NT2/D1 (cell line): Measurements from ENCODE around the gene MYL9.
A peak's percentile ranks its signal among the peaks of the same experiment; 100 is the strongest.

ENCODE experiments used
- DNase-seq: peaks from one replicate; pipeline ENCODE4 v3.0.0-alpha.2; 2011; ENCODE audit warnings: low read depth, low spot score
- H3K27me3 ChIP-seq: 2 replicates; pipeline ENCODE4 v1.6.0; 2011; ENCODE audit warnings: mild to moderate bottlenecking; ENCODE audit not compliant: insufficient read length, insufficient read depth
- H3K36me3 ChIP-seq: 2 replicates; pipeline ENCODE4 v1.6.1; 2011; ENCODE audit warnings: mild to moderate bottlenecking, low read length, mixed read lengths; ENCODE audit not compliant: insufficient read depth, insufficient read length
- H3K4me1 ChIP-seq: 2 replicates; pipeline ENCODE4 v1.5.1; 2011; ENCODE audit not compliant: insufficient read depth, insufficient read length
- H3K4me3 ChIP-seq: 2 replicates; pipeline ENCODE4 v1.5.1; 2011; ENCODE audit warnings: low read depth; ENCODE audit not compliant: insufficient read length
- H3K9ac ChIP-seq: 2 replicates; pipeline ENCODE4 v1.6.0; 2011; ENCODE audit warnings: low read depth; ENCODE audit not compliant: insufficient read length
- H3K9me3 ChIP-seq: 2 replicates; pipeline ENCODE4 v1.5.1; 2011; ENCODE audit warnings: mild to moderate bottlenecking, low read length; ENCODE audit not compliant: insufficient read depth
- SUZ12 ChIP-seq: IDR thresholded peaks from 2 replicates; pipeline ENCODE4 v1.6.1; 2011; ENCODE audit not compliant: insufficient read length, insufficient read depth; ENCODE audit errors: extremely low read depth
- YY1 ChIP-seq: IDR thresholded peaks from 2 replicates; pipeline ENCODE4 v1.6.1; 2011; ENCODE audit not compliant: insufficient read length, insufficient read depth
- ZNF274 ChIP-seq: IDR thresholded peaks from 2 replicates; pipeline ENCODE4 v1.6.1; 2011; ENCODE audit warnings: mild to moderate bottlenecking, low read depth, low read length

The MYL9 gene

DNA sequence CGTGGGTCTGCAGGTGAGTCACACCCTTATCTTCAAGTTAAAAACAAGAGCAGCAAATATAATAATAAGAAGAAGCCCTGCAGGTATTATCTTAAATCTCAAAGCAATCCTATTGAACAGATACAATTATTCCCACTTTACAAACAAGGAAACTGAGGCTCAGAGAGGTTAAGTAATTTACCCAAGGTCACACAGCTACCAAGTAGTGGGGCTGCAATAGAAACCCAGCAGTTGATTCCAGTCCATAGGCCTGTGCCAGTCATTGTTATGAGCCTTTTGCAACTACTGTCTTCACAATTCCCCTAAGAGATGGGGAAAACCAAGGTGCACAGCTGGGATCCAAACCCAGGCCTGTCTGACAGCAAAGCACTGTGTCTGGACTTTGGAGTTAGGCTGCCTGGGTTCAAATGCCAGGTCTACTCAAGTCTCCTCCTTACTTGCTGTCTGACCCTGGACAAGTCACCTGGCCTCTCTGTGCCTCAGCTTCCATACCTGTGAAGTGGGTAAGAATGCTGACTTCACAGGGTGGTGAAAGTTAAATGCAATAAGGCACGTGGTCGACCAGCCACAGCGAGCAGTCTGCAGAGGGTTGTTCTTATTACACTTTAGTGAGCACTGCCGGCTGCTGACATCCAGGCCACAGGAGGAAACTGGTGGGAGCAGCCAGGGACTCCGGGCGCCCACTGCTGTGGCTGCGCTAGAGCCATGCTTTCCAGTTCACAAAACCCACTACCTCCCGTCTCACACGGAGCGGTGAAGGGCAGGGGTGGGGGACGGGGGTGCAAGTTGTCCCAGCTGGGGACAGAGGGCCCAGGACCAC is 6.1 kb downstream of the MYL9 start:
- no peak for DNase-seq
- Histone ChIP-seq H3K4me3 (no peak overlapping the region), H3K9me3 (no peaks in the 10 kb centered on the region), H3K4me1 (peaks cover 28% of the 10 kb centered on the region), H3K9ac (no peak overlapping the region), H3K27me3 (no peaks in the 10 kb centered on the region), H3K36me3 (peaks cover 82% of the 10 kb centered on the region)
- TF ChIP-seq ZNF274 (no peak), SUZ12 (no peak), YY1 (no peak)

DNA sequence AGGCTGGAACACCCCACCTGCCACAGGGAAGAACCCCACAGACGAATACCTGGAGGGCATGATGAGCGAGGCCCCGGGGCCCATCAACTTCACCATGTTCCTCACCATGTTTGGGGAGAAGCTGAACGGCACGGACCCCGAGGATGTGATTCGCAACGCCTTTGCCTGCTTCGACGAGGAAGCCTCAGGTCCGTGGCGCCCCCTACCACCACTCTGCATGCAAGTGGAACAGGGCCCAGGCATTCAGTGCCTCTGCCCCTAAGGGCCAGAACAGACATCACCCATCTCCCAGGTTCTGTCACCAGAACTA is 6.6 kb downstream of the MYL9 start:
- Histone ChIP-seq H3K9me3 (no peaks in the 10 kb centered on the region), H3K27me3 (no peaks in the 10 kb centered on the region), H3K4me3 (no peak overlapping the region), H3K36me3 (peaks cover 77% of the 10 kb centered on the region), H3K4me1 (peaks cover 24% of the 10 kb centered on the region), H3K9ac (no peak overlapping the region)
- TF ChIP-seq YY1 (no peak), ZNF274 (no peak), SUZ12 (no peak)
- peak; percentile 47 for DNase-seq

DNA sequence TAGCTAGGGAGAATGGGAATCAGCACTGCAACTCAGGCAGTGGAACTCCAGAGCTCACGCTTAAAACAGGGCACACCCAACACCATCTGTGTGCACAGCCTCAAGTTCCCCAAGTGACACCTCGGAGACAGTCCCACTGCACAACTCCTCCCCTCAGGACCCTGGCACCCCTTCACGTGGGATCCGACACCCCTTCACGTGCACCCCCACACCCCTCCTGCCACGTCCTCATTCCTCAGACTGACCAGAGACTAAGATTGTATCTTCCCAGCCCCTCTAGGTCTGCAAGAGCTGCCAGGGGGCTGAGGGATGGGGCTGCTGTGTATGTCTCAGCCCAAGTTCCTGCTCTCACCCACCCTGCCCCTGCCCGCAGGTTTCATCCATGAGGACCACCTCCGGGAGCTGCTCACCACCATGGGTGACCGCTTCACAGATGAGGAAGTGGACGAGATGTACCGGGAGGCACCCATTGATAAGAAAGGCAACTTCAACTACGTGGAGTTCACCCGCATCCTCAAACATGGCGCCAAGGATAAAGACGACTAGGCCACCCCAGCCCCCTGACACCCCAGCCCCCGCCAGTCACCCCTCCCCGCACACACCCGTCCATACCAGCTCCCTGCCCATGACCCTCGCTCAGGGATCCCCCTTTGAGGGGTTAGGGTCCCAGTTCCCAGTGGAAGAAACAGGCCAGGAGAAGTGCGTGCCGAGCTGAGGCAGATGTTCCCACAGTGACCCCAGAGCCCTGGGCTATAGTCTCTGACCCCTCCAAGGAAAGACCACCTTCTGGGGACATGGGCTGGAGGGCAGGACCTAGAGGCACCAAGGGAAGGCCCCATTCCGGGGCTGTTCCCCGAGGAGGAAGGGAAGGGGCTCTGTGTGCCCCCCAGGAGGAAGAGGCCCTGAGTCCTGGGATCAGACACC is 7.6 kb downstream of the MYL9 start:
- Histone ChIP-seq H3K9ac (no peak overlapping the region), H3K4me3 (no peak overlapping the region), H3K9me3 (no peaks in the 10 kb centered on the region), H3K4me1 (peaks cover 15% of the 10 kb centered on the region), H3K27me3 (no peaks in the 10 kb centered on the region), H3K36me3 (peaks cover 67% of the 10 kb centered on the region)
- no peak for TF ChIP-seq SUZ12
- TF ChIP-seq YY1 = no peak
- TF ChIP-seq ZNF274 = no peak
- no peak for DNase-seq

DNA sequence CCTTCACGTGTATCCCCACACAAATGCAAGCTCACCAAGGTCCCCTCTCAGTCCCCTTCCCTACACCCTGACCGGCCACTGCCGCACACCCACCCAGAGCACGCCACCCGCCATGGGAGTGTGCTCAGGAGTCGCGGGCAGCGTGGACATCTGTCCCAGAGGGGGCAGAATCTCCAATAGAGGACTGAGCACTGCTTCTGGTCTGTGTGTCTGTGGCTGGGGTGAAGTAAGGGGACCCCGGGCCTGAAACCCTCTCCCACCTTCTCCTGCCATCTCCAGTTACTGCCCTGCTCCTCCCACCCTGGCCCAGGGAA is 8.3 kb downstream of the MYL9 start:
- Histone ChIP-seq H3K9ac (no peak overlapping the region), H3K9me3 (no peaks in the 10 kb centered on the region), H3K27me3 (no peaks in the 10 kb centered on the region), H3K36me3 (peaks cover 60% of the 10 kb centered on the region), H3K4me1 (peaks cover 9% of the 10 kb centered on the region), H3K4me3 (no peak overlapping the region)
- TF ChIP-seq SUZ12 = no peak
- no peak for TF ChIP-seq YY1
- no peak for TF ChIP-seq ZNF274
- DNase-seq = no peak

DNA sequence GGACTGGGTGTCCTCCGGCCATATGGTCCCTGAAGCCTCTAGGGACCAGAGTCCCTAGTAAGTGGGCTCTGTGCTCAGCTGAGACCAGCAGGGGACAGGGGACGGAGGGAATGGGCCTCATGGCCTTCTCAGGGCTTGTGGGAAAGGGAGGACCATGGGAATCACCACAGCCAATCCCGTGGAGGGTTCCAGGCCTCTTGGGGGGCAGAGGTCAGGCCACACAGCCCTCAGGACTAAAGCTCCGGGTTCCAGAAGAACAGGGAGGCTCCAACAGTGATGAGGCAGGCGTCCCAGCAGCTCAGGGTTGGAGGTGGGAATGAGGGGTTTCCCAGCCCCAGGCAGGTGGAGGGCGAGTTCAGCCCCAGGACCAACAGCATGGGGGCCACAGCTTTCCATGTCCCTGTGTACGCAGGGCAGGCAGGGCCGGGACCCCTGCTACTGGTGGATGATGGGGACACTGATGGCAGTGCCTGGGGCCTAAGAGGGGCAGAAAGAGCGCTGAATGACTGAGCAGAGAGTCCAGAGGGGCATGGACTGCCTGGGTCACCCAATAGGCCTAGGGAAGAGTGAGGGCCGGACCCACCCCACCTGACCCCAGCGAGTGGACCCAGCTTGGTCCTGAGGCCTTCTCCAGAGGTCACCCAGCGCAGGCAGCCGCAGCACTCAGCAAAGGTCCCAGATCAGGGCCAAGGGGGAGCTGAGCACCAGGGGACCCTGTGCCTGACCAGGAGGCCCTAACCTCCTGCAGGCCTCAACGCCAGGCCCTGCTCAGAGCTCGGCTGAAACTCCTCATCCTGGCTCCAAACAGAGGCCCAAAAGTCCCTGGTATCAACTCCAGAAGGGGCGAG is 8.8 kb downstream of the MYL9 start:
- TF ChIP-seq ZNF274 (no peak), YY1 (no peak), SUZ12 (no peak)
- peaks cover 8% of the 10 kb centered on the region for H3K4me1 ChIP-seq
- no peak for DNase-seq
- peak overlapping the region; percentile 1 for H3K9ac ChIP-seq
- peaks cover 55% of the 10 kb centered on the region for H3K36me3 ChIP-seq
- H3K4me3 ChIP-seq = no peak overlapping the region
- no peaks in the 10 kb centered on the region for H3K9me3 ChIP-seq
- no peaks in the 10 kb centered on the region for H3K27me3 ChIP-seq

DNA sequence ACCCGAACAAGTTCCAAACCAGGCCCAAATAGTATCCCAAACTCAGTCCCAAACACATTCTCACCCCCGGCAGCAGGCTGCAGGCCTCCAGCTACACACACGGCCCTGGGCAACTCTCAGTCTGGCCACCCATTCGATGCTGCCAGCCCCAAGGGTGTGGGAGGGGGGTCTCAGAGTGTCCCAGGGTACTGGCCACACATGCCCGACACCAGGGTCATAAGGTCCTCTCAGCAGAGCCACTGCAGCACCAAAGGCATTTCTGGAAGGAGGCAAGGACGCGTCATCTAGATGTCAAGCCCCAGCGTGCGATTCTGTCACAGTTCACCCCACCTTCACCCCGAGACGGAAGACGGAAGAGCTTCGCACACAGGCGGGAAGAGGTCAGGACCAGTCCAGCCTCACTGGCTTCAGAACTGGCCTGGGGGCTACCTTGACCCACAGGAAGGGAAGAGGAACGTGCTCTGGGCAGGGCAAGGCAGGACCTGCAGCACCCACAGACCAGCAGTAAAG is 9.5 kb downstream of the MYL9 start:
- H3K9ac ChIP-seq = peak overlapping the region; percentile 1
- no peak overlapping the region for H3K4me3 ChIP-seq
- H3K36me3 ChIP-seq = peaks cover 51% of the 10 kb centered on the region
- DNase-seq = no peak
- TF ChIP-seq ZNF274 = no peak
- TF ChIP-seq YY1 = no peak
- no peak for TF ChIP-seq SUZ12
- H3K9me3 ChIP-seq = no peaks in the 10 kb centered on the region
- H3K4me1 ChIP-seq = peaks cover 9% of the 10 kb centered on the region
- no peaks in the 10 kb centered on the region for H3K27me3 ChIP-seq

DNA sequence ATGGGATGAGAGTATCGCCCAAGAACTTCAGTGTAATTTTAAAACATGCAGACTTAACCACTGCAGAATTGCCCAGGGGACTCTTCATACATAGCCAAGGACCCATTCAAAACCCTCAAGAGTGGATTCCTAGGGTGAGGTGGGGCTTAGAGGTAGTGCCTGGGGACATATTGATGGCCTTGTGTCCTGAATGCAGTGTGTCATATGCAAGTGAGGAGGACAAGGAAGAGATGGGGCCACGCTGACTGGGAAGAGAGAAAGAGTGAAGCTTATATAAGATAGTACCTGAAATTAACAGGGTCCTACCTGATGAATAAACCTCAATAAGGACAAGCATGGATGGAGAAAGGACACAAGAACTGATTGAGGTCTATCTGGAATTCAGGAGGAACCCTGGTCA is 13.9 kb downstream of the MYL9 start:
- TF ChIP-seq YY1 = no peak
- TF ChIP-seq SUZ12 = no peak
- no peak for TF ChIP-seq ZNF274
- H3K4me1 ChIP-seq = peaks cover 5% of the 10 kb centered on the region

More for the DNA sequence above, 13.9 kb downstream of the MYL9 start:
- H3K4me3 ChIP-seq = no peak overlapping the region
- no peaks in the 10 kb centered on the region for H3K9me3 ChIP-seq
- peaks cover 9% of the 10 kb centered on the region for H3K36me3 ChIP-seq
- H3K9ac ChIP-seq = no peak overlapping the region
- DNase-seq = no peak
- H3K27me3 ChIP-seq = no peaks in the 10 kb centered on the region
